K562 (cell line): ENCODE results near the gene CCDC117. TPM values are rescaled to one million over a fixed set of nuclear protein-coding genes. Genes with fewer than 3 reads are reported as not detected.

Source experiments
- CCAR2 ChIP-seq: fragments of 200-400 bp; formaldehyde crosslinking; IDR thresholded peaks from 2 replicates; pipeline ENCODE4 v1.6.1; 2017; ENCODE audit warnings: mild to moderate bottlenecking, low read depth, low read length
- CHD4 ChIP-seq: fragments of 200-600 bp; sonication (generic); IDR thresholded peaks from 3 replicates; pipeline ENCODE4 v1.6.1; 2012; ENCODE audit warnings: low read depth, mild to moderate bottlenecking, mixed read lengths, low read length, inconsistent platforms; ENCODE audit not compliant: insufficient read depth, insufficient replicate concordance, poor library complexity, severe bottlenecking
- FOXK2 ChIP-seq, 2 experiments: fragments of 450-650 bp; IDR thresholded peaks in 1 of 2; conservative IDR thresholded peaks in 1 of 2; 2 replicates each; pipeline ENCODE4 v1.6.1; 2016; ENCODE audit warnings: low read depth in 2 of 2, mild to moderate bottlenecking in 1 of 2
- MAFG ChIP-seq: fragments of 450-650 bp; conservative IDR thresholded peaks from 2 replicates; pipeline ENCODE4 v1.6.1; 2016; ENCODE audit warnings: missing genetic modification characterization, missing compliant biosample characterization
- MGA ChIP-seq: fragments of 450-650 bp; IDR thresholded peaks from 2 replicates; pipeline ENCODE4 v1.6.1; 2016; ENCODE audit warnings: mild to moderate bottlenecking, moderate library complexity
- PKNOX1 ChIP-seq: fragments of 450-650 bp; IDR thresholded peaks from 2 replicates; pipeline ENCODE4 v1.6.1; 2016
- POLR3A ChIP-seq: IDR thresholded peaks from 2 replicates; pipeline ENCODE4 v1.6.1; 2011; ENCODE audit warnings: borderline replicate concordance, mild to moderate bottlenecking, moderate library complexity; ENCODE audit not compliant: insufficient read length, insufficient read depth; ENCODE audit errors: extremely low read depth
- RHOXF2B ChIP-seq: fragments of 250-450 bp; sonication (Bioruptor Pico); conservative IDR thresholded peaks from 2 replicates; pipeline ENCODE4 v1.5.1; 2021
- RUNX1 ChIP-seq: sonication (generic); IDR thresholded peaks from 2 replicates; pipeline ENCODE4 v1.6.1; 2016; ENCODE audit warnings: antibody characterized with exemption, low read depth
- SIN3B ChIP-seq: fragments of 450-650 bp; IDR thresholded peaks from 2 replicates; pipeline ENCODE4 v1.6.1; 2017; ENCODE audit warnings: low read depth, mild to moderate bottlenecking, moderate library complexity
- SP1 ChIP-seq: sonication (generic); formaldehyde crosslinking; IDR thresholded peaks from 2 replicates; pipeline ENCODE4 v1.8.1; 2022; ENCODE audit warnings: mild to moderate bottlenecking, missing genetic modification reagents
- ZFX ChIP-seq: sonication (generic); formaldehyde crosslinking; IDR thresholded peaks from 2 replicates; pipeline ENCODE4 v1.8.0; 2022; ENCODE audit warnings: mild to moderate bottlenecking, missing genetic modification reagents, moderate library complexity
- ZNF174 ChIP-seq: fragments of 250-450 bp; sonication (Bioruptor Pico); IDR thresholded peaks from 2 replicates; pipeline ENCODE4 v1.4.0; 2020; ENCODE audit warnings: mild to moderate bottlenecking
- ZNF511 ChIP-seq: sonication (generic); formaldehyde crosslinking; IDR thresholded peaks from 2 replicates; pipeline ENCODE4 v1.8.0; 2022; ENCODE audit warnings: mild to moderate bottlenecking, missing genetic modification reagents
- ZNF785 ChIP-seq: fragments of 250-450 bp; sonication (Bioruptor Pico); IDR thresholded peaks from 2 replicates; pipeline ENCODE4 v1.4.0; 2020; ENCODE audit warnings: mild to moderate bottlenecking
- polyA plus RNA-seq, 8 experiments: library from polyadenylated mRNA; depleted of rRNA in 4 of 8; stranded (reverse) in 5 of 8; unstranded in 3 of 8; fragments of >200 nt; fragmentation: Nextera tagmentation in 2 of 8; fragmentation: Illumina TruSeq in 1 of 8; extraction: Ambion mirVana in 2 of 8; extraction: Trizol in 1 of 8; gene quantifications; 2 replicates each; pipeline versions ENCODE4 v1.2.1 to v1.2.3, GENCODE V29; 2011 to 2014; ENCODE audit warnings: inconsistent platforms in 1 of 8, missing spikeins in 1 of 8
- total RNA-seq, 7 experiments: library from RNA; depleted of rRNA in 6 of 7; stranded (reverse); fragments of >200 nt in 6 of 7; fragmentation: Illumina TruSeq in 2 of 7; extraction: Trizol in 2 of 7; gene quantifications; 2 replicates each; pipeline versions ENCODE4 v1.2.1 to v1.2.3, GENCODE V29; 2011 to 2021; ENCODE audit warnings: low replicate concordance in 1 of 7

The CCDC117 gene
- total and polyA plus RNA-seq, 9 of the 15 experiments (the other 6 are each of a cell fraction or from before 2014, with no cell fraction given) = 5.7 to 23.3 (median 15.8) TPM

- TF ChIP-seq MGA (peak; percentile 57), POLR3A (no peak), CCAR2 (no peak), ZFX (peak; percentile 82), SP1 (peak; percentile 59; the same call in 1 of the 2 replicates), SIN3B (no peak; the same call in 1 of the 2 replicates), PKNOX1 (no peak), ZNF511 (CRISPR knock-in tag) (no peak), RHOXF2B (CRISPR knock-in tag) (no peak), RUNX1 (no peak), CHD4 (no peak), FOXK2 (conservative IDR thresholded peaks at IDR 0.05 in 1 of 2, IDR thresholded peaks at IDR 0.05 in 1 of 2; ENCODE audit: low read depth in 2 of 2) (no peak), MAFG (no peak), ZNF174 (CRISPR knock-in tag) (no peak), ZNF785 (CRISPR knock-in tag) (no peak)
Measured at GRCh38 chr22:28800308-28801041, 28.0 kb downstream of the CCDC117 start, which contains the start of gene XBP1 (continued).
